Measurements from ENCODE around the gene NARF.

The NARF gene

GRCh38 chr17:82461827-82462524, 3.4 kb downstream of the NARF start:
- CTCF ChIA-PET: no interaction called here
- H3K9me3 Mint-ChIP-seq: no peaks in the 10 kb centered on the region
- H3K36me3 Mint-ChIP-seq: peaks cover 69% of the 10 kb centered on the region
- peaks cover 64% of the 10 kb centered on the region for H3K4me1 Mint-ChIP-seq
- H3K27me3 Mint-ChIP-seq: no peaks in the 10 kb centered on the region
- no peak for DNase-seq
- H3K27ac Mint-ChIP-seq: peak overlapping the region; percentile 75
- H3K4me3 Mint-ChIP-seq: no peak overlapping the region

GRCh38 chr17:82463391-82463790, 4.8 kb downstream of the NARF start:
- peaks cover 53% of the 10 kb centered on the region for H3K4me1 Mint-ChIP-seq
- H3K9me3 Mint-ChIP-seq: no peaks in the 10 kb centered on the region
- no peaks in the 10 kb centered on the region for H3K27me3 Mint-ChIP-seq
- peak overlapping the region; percentile 62 for H3K27ac Mint-ChIP-seq
- CTCF ChIA-PET: interaction anchor here (1.4 kb wide), 1 partner anchor 12 kb away, joined by 3 read pairs; no protein-coding TSS in a partner anchor
- H3K4me3 Mint-ChIP-seq: no peak overlapping the region
- peaks cover 64% of the 10 kb centered on the region for H3K36me3 Mint-ChIP-seq
- no peak for DNase-seq

GRCh38 chr17:82463925-82464566, 5.5 kb downstream of the NARF start:
- H3K4me3 Mint-ChIP-seq: no peak overlapping the region
- CTCF ChIA-PET: interaction anchor here (1.4 kb wide), 1 partner anchor 12 kb away, joined by 3 read pairs; no protein-coding TSS in a partner anchor
- H3K9me3 Mint-ChIP-seq: no peaks in the 10 kb centered on the region
- peaks cover 68% of the 10 kb centered on the region for H3K36me3 Mint-ChIP-seq
- no peak for DNase-seq
- H3K27me3 Mint-ChIP-seq: no peaks in the 10 kb centered on the region
- H3K4me1 Mint-ChIP-seq: peaks cover 53% of the 10 kb centered on the region
- peak overlapping the region; percentile 62 for H3K27ac Mint-ChIP-seq

- peaks cover 67% of the 10 kb centered on the region for H3K36me3 Mint-ChIP-seq
- H3K9me3 Mint-ChIP-seq: no peaks in the 10 kb centered on the region
- H3K27ac Mint-ChIP-seq: peak overlapping the region; percentile 62
- H3K4me1 Mint-ChIP-seq: peaks cover 49% of the 10 kb centered on the region
- DNase-seq: no peak
- CTCF ChIA-PET: no interaction called here
- no peaks in the 10 kb centered on the region for H3K27me3 Mint-ChIP-seq
- no peak overlapping the region for H3K4me3 Mint-ChIP-seq
These were observed 6.0 kb downstream of the NARF start for GRCh38 chr17:82464567-82464929.

GRCh38 chr17:82465023-82465603, 6.6 kb downstream of the NARF start:
- H3K4me1 Mint-ChIP-seq: peaks cover 45% of the 10 kb centered on the region
- peak overlapping the region; percentile 50 for H3K27ac Mint-ChIP-seq
- H3K4me3 Mint-ChIP-seq: no peak overlapping the region
- CTCF ChIA-PET: no interaction called here
- no peaks in the 10 kb centered on the region for H3K27me3 Mint-ChIP-seq
- peak; percentile 56 for DNase-seq
- H3K9me3 Mint-ChIP-seq: no peaks in the 10 kb centered on the region
- peaks cover 65% of the 10 kb centered on the region for H3K36me3 Mint-ChIP-seq

GRCh38 chr17:82468692-82469091, 10.2 kb downstream of the NARF start:
- H3K4me1 Mint-ChIP-seq: peaks cover 22% of the 10 kb centered on the region
- no peak for DNase-seq
- H3K27ac Mint-ChIP-seq: no peak overlapping the region
- H3K36me3 Mint-ChIP-seq: peaks cover 51% of the 10 kb centered on the region
- no peaks in the 10 kb centered on the region for H3K27me3 Mint-ChIP-seq
- CTCF ChIA-PET: no interaction called here
- H3K9me3 Mint-ChIP-seq: no peaks in the 10 kb centered on the region
- no peak overlapping the region for H3K4me3 Mint-ChIP-seq

GRCh38 chr17:82470065-82470464, 11.5 kb downstream of the NARF start:
- Mint-ChIP-seq H3K4me3 (no peak overlapping the region), H3K4me1 (peaks cover 12% of the 10 kb centered on the region), H3K27ac (no peak overlapping the region), H3K9me3 (no peaks in the 10 kb centered on the region), H3K27me3 (no peaks in the 10 kb centered on the region), H3K36me3 (peaks cover 50% of the 10 kb centered on the region)
- DNase-seq: no peak
- CTCF ChIA-PET: interaction anchor here (0.9 kb wide), 1 partner anchor 21 kb away, joined by 3 read pairs; no protein-coding TSS in a partner anchor

GRCh38 chr17:82474223-82475010, 15.9 kb downstream of the NARF start:
- no peak for DNase-seq
- Mint-ChIP-seq H3K27ac (no peak overlapping the region), H3K27me3 (no peaks in the 10 kb centered on the region), H3K9me3 (no peaks in the 10 kb centered on the region), H3K4me1 (peaks cover 24% of the 10 kb centered on the region), H3K4me3 (no peak overlapping the region), H3K36me3 (peaks cover 49% of the 10 kb centered on the region)
- CTCF ChIA-PET: no interaction called here

- Mint-ChIP-seq H3K27me3 (no peaks in the 10 kb centered on the region), H3K4me3 (no peak overlapping the region), H3K9me3 (no peaks in the 10 kb centered on the region), H3K4me1 (peaks cover 27% of the 10 kb centered on the region), H3K27ac (no peak overlapping the region), H3K36me3 (peaks cover 52% of the 10 kb centered on the region)
- no peak for DNase-seq
- CTCF ChIA-PET: interaction anchor here (1.3 kb wide), 1 partner anchor 12 kb away, joined by 3 read pairs; no protein-coding TSS in a partner anchor
These were observed 16.9 kb downstream of the NARF start for GRCh38 chr17:82475458-82475857.

- Mint-ChIP-seq H3K9me3 (no peaks in the 10 kb centered on the region), H3K4me1 (peaks cover 27% of the 10 kb centered on the region), H3K4me3 (no peak overlapping the region), H3K27ac (peak overlapping the region; percentile 39), H3K36me3 (peaks cover 56% of the 10 kb centered on the region), H3K27me3 (no peaks in the 10 kb centered on the region)
- CTCF ChIA-PET: interaction anchor here (1.5 kb wide), 1 partner anchor 76 kb away, joined by 3 read pairs; no protein-coding TSS in a partner anchor
- DNase-seq: no peak
These were observed 19.4 kb downstream of the NARF start for GRCh38 chr17:82477934-82478333.

- DNase-seq: no peak
- H3K27me3 Mint-ChIP-seq: no peaks in the 10 kb centered on the region
- CTCF ChIA-PET: no interaction called here
- no peak overlapping the region for H3K4me3 Mint-ChIP-seq
- H3K36me3 Mint-ChIP-seq: peaks cover 55% of the 10 kb centered on the region
- H3K27ac Mint-ChIP-seq: peak overlapping the region; percentile 82
- H3K9me3 Mint-ChIP-seq: no peaks in the 10 kb centered on the region
- H3K4me1 Mint-ChIP-seq: peaks cover 23% of the 10 kb centered on the region
These were observed 21.1 kb downstream of the NARF start for GRCh38 chr17:82479602-82480001.

- Mint-ChIP-seq H3K9me3 (no peaks in the 10 kb centered on the region), H3K4me3 (no peak overlapping the region), H3K27me3 (no peaks in the 10 kb centered on the region), H3K27ac (no peak overlapping the region), H3K4me1 (peaks cover 31% of the 10 kb centered on the region), H3K36me3 (peaks cover 58% of the 10 kb centered on the region)
- no peak for DNase-seq
- CTCF ChIA-PET: interaction anchor here (1.3 kb wide), 1 partner anchor 16 kb away, joined by 4 read pairs; no protein-coding TSS in a partner anchor
These were observed 21.8 kb downstream of the NARF start for GRCh38 chr17:82480318-82480717.

GRCh38 chr17:82483204-82483660, 24.7 kb downstream of the NARF start:
- Mint-ChIP-seq H3K27ac (no peak overlapping the region), H3K4me1 (peaks cover 39% of the 10 kb centered on the region), H3K27me3 (no peaks in the 10 kb centered on the region), H3K9me3 (no peaks in the 10 kb centered on the region), H3K4me3 (no peak overlapping the region), H3K36me3 (peaks cover 65% of the 10 kb centered on the region)
- CTCF ChIA-PET: no interaction called here
- DNase-seq: no peak

- CTCF ChIA-PET: no interaction called here
- no peak overlapping the region for H3K27ac Mint-ChIP-seq
- no peak for DNase-seq
- no peak overlapping the region for H3K4me3 Mint-ChIP-seq
- no peaks in the 10 kb centered on the region for H3K9me3 Mint-ChIP-seq
- peaks cover 67% of the 10 kb centered on the region for H3K36me3 Mint-ChIP-seq
- no peaks in the 10 kb centered on the region for H3K27me3 Mint-ChIP-seq
- peaks cover 33% of the 10 kb centered on the region for H3K4me1 Mint-ChIP-seq
These were observed 25.3 kb downstream of the NARF start for GRCh38 chr17:82483836-82484235.

All from activated naive CD4-positive, alpha-beta T cell treated with anti-CD3 and anti-CD28 coated beads, Interleukin-2, amount 10 ng/mL, durations not matched to agents 7 days and 5 days (primary cell).